IPS-11a (cell line): ENCODE measurements around the gene FAM3D.
"Not testable (repeated sequence)": the region's sequence is repeated elsewhere in the genome, so short reads cannot be mapped to it uniquely, and the experiment has no call there.

ENCODE experiments used
- H3K4me3 ChIP-seq: one replicate; pipeline ENCODE4 v1.5.1; 2013; ENCODE audit warnings: low read depth, low read length, control low read depth

FAM3D gene

DNA sequence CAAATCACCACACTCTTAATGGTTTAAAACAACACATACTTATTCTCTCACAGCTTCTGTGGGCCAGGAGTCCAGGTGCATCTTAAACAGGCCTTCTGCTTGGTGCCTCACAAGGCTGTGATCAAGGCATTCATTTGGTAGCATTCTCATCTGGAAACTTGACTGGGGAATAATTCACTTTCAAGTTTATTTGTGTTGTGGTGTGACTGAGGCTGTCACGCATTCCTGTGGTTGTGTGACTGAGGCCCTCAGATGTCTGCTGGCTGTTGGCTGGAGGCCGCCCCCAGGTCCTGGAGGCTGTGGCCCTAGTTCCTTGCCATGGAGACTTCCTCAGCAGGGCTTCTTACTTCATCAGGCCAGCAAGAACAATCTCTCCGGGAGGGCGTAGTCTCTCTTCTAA is 16.9 kb upstream of the FAM3D start:
- no peak overlapping the region for H3K4me3 ChIP-seq

DNA sequence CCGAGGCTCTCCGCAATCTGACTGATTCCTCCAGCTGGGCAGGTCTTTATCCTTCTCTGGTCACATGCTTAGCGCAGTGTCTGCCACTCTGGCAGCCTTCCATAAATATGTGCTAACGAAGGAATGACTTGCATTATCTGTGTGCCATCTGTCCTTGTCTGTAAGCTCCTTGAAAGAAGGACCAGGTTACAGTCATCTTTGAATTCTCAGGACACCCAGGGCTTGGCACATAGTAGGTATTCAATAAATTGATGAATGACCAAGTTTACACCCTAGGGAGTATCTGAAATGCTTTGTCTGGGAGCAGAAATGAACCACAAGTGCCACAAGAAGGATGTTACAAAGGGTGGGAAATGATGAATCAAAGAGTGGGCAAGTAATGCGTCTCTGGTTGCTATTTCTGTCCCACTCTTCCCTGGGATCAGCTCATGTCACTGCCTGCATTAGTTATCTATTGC is 16.5 kb upstream of the FAM3D start:
- no peak overlapping the region for H3K4me3 ChIP-seq

DNA sequence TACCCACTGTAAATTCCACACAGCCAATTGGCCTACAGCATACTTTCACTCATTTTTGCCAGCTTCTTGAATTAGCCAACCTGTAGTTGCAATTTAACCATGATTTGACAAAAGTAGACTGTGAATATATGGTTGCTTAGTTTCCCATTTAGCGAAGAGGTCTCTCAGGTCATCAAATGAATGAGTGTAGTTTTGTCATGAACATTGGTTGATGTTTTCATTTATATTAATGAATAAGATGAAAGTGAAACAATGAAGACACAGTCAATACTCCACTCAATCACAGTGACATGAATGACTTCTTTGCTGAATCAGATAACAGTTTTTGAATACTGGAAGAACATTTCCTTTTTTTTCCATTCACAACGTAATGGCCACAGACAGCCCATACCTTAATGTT is 15.3 kb upstream of the FAM3D start:
- H3K4me3 ChIP-seq = no peak overlapping the region

DNA sequence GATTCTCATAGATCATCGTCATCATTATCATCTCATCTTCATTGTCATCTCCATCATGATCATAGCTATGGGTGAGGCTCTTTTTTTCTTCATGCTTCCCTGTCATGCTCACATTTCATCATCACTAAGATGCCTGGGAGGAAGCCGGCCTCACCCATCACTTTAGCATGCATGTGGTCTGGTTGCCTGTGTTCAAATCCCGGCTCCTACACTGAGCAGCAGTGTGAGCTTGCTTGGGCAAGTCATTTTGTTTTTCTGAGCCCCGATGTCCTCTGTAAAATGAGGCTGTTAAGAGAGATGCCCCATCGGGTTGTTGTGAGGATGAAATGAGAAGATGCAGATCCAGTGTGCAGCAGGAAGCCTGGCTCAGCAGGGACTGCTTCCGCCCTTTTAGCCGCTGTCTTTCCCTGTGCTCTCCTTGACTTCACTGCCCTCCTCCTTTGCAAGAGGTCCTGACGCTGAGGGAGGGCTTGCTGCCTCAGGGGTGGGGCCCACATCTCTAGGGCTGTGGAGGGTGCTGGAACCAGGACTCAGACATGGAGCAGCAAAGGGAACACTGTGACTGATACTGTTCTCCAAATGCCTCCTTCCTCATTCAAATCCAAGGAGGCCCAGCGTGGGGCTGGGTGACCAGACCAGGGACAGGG is 14.4 kb upstream of the FAM3D start:
- no peak overlapping the region for H3K4me3 ChIP-seq

DNA sequence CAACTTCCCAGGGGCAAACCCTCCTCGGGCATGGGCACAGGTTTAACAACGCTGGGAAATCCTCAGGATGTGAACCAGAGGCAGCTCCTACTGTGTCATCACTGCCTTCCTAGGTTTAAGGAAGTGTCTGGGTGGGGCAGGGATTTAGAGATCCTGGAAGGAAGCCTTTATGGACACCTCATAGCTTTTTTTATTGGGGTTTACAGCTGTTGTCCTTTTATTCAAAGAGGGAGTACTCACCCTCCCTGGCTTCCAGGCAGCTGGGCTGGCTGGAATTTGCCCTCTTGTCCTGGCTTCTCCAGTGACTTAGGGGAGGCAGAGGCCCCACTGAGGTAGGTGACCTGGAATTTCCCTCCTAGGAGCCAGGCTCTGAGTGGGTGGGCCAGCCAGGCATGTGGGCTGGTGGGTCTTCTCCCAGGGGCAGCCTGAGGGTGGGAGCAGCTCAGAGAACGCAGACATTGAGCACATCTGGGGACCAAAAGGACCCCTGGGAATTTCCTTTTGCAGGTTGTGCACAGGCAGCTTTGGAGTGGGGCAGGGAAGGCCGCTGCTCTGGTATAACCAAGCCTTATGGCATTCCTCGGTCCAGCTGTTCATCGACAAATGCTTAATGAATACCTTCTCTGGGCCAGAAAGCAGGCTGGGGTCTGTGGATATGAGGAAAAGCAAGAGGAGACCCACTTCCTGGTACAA is 13.5 kb upstream of the FAM3D start:
- H3K4me3 ChIP-seq = no peak overlapping the region

DNA sequence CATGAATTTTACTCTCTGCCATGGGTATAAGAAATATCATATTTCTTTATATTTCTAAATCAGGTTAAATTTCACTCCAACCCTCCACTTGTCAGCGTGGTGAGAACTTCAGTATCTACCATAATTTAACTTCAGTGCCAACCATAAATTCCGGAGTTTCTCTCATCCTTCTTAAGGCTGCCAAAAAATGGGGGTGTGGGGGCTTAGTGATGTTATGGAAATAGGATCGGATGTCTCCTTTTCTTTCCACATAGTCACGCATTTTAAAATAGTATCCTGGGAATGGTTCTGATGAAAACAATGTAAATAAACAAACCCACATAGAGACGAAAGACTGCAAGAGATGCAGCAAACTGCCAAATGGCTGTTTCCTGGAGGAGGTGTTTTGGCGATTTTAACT is 12.9 kb upstream of the FAM3D start:
- no peak overlapping the region for H3K4me3 ChIP-seq

DNA sequence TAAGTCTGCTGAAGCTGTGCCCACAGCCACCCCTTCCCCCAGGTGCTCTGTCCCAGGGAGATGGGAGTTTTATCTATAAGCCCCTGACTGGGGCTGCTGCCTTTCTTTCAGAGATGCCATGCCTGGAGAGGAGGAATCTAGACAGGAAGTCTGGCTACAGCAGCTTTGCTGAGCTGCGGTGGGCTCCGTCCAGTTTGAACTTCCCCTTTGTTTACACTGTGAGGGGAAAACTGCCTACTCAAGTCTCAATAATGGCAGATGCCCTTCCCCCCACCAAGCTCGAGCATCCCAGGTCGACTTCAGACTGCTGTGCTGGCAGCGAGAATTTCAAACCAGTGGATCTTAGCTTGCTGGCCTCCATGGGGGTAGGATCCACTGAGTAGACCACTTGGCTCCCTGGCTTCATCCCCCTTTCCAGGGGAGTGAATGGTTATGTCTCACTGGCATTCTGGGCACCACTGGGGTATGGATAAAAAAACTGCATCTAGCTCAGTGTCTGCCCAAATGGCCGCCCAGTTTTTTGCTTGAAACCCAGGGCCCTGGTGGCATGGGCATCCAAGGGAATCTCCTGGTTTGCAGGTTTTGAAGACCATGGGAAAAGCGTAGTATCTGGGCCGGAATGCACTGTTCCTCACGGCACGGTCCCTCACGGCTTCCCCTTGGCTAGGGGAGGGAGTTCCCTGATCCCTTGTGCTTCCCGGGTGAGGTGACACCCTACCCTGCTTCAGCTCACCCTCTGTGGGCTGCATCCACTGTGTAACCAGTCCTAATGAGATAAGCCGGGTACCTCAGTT is 11.8 kb upstream of the FAM3D start:
- H3K4me3 ChIP-seq = not testable (repeated sequence)

DNA sequence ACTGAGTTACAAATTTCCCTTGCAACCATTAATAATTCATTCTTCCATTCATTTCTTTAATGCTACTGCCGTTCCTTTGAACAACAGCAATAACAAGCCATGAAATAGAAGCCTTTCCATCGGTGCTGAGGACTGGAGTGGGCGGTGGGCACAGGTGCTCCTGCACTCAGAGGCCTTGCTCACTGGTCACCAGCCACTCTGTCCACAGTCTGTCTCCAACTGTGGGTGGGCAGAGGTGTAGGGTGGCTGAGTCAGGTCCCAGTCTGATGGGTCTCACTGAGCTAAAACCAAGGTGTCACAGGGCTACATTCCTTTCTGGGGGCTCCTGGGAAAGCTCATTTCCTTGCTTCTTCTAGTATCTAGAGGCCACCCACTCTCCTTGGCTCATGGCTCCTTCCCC is 6.3 kb upstream of the FAM3D start:
- H3K4me3 ChIP-seq = no peak overlapping the region

DNA sequence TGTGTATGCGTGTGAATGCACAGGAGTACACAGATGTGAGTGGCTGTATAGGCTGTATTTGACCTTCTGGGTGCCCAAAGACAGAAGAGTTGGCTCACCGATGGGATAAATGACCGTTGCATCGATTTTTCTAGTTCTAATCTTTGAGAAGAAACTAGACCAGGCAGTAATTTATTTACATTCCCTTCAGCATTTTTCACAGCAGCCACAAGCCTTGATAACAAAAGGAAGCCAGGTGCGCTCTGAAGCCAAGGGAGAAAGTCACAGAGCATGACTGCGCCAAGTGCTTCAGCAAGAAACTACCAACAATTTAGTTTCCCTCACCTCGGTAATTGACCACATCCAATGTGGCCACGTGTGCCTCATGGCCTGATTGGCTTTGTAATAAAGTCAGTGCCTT is 5.9 kb upstream of the FAM3D start:
- no peak overlapping the region for H3K4me3 ChIP-seq

DNA sequence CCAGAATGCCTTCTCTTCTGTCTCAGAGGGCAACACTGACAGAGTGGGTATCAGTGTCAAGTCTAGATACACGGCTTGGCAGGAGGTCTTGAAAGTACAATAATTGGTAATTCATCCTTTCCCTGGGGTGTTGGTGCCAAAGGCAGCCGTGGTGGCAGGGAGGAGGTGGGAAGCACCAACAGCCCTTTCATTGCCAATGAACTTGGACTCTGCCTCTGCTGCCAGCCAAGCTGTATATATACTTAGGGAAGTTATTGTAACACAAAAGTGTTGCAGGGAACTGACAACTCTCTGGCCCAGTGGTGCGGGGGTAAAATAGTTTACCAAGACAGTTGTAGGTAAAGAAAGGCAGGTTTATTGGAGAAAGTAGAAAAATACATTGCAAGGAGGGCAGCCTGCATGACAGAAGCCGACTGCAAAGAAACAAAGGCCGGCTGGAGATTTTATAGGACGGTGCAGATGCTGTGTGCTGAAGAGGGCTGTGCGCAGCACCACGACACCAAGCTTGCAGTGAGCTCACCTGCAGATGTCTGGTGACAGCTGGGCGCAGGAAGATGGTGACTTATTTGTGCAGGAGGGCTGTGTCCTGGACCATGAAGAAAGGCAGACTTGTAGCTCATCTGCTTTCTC is 4.0 kb upstream of the FAM3D start:
- no peak overlapping the region for H3K4me3 ChIP-seq

DNA sequence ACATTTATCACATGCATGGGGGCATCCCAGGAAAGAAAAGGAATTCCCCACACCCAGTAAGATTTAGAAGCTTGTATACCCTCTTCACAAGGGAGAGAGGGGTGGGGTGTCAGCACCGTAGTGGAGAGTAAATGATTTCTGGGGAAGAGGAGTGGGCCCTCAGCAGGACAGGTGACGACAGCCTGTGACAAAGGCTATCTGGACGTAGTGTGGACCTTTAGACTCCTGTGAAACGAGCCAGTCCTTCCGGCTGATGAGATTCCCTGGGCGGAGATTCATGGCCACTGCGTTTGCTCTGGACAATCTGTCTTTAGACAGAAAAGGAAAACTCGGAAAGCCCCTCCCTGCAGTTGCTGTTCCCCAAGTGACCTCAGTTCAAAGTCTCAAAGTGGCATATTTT is 1.7 kb upstream of the FAM3D start:
- H3K4me3 ChIP-seq = no peak overlapping the region

DNA sequence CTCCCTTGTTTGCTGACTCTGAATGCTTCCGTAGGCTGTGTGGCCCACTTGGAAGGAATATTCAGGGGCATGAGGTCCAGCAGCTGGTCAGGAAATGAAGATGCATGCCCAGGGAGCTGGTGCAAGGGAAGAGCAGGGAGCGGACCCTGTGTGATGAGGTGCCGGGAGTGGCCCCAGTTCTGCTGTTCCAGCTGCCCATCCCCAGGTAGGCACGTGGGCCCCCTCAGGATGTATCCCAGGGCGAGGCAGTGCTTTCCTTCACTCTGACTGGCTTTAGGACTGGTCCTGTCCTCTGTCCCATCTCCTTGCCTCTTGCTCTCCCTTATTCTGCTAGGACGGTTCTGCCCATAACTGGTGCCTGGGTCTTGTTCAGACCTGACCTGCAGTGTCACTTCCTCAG is 1.1 kb upstream of the FAM3D start:
- H3K4me3 ChIP-seq = no peak overlapping the region

DNA sequence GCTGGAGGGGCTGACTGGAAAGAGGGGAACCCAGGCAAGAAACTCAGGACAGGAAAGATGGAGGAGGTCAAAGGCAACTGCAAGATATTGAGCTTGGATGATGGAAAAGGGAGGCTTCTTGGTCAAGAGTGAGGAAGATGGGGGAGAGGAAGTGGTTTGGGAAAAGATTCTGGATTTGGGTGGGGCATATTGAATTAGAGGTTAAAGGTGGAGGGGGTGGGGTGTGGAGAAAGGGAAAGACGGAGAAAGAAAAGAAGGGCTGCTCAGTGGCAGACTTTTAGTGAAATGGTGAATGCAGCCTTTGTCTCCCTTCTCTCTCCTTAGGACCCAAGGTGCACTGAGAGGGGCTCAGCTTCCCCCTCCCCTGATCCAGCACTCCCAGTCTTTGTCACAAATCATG is 655 bp upstream of the FAM3D start:
- H3K4me3 ChIP-seq = no peak overlapping the region

DNA sequence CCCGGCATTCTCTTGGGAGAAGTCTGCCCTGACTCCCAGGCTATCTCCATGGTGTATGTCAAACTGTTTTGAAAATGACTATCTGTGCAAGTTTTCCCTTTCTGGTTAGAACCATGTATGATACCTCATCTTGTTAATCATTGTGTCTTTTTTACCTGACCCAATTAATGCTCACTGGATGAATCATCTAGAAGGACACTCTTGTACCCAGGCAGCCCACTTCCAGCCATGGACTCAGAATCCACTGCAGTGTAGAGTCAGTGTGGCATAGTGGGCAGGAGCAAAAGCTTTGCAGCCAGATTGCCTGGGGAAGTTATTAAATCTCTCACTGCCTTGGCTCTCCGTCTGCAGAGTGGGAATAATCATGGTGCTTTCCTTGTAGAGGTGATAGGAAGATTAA is 1.2 kb downstream of the FAM3D start:
- H3K4me3 ChIP-seq = no peak overlapping the region

DNA sequence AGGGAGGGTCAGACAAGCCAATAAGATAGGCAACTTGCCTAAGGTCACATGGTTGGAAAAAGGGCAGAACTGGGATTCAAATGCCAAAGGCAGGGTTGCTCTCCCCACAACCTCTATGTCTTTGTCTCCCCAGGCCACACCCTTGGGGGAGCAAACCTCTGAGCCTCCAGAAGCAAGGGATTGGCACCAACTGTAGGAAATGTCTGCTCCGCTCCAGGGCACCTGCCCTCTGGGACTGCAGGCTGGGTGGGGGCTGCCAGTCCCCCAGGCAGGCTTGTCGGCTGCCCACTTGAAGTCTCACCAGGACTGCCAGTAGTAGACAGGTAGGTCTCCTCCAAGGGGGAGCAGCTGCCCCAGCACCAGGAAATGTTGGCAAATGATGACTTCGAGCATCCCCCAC is 2.0 kb downstream of the FAM3D start:
- no peak overlapping the region for H3K4me3 ChIP-seq

DNA sequence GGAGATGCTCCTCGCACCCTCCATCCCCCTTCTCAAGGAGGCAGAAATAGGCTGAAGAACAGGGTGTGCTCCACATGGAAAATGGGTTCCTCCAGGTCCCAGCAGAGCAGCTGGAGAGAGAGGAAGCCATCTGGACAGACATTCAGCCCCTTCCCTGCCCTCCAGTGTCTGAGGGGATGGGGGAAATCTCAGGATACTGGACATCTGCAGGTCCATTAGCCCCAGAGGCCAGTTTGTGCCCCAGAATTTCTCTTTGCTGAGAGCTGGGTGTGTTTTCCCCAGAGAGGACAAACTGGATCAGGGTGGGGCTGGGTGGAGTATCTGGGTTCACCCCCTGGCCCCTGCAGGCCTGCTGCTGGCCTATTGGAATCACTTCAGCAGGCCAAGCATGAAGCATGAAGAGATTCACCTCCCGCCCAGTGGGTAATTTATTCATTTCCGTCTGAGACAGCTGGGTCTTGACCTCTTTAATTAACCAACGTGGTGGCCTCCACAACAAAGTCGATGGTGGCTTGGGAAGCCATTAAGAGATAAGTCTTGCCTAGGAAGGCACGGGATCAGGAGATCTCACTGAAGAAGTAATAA is 4.6 kb downstream of the FAM3D start:
- no peak overlapping the region for H3K4me3 ChIP-seq

DNA sequence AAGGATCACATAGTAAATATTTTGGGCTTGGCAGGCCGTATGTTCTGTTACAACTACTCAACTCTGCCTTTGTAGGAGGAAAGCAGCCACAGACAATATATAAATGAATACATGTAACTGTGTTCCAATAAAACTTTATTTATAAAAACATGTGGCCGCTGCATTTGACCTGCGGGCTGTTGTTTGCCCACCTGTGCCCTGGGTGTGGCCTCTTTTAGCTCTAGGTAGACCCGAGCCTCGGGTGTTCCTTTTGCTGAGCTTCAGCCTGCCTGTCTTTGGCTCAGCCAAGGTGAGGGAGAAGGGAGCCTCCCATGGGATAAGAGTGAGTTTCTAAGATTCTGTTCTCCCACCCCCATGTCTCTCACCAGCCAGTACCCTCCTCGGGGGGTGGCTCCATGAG is 5.6 kb downstream of the FAM3D start:
- H3K4me3 ChIP-seq = no peak overlapping the region

DNA sequence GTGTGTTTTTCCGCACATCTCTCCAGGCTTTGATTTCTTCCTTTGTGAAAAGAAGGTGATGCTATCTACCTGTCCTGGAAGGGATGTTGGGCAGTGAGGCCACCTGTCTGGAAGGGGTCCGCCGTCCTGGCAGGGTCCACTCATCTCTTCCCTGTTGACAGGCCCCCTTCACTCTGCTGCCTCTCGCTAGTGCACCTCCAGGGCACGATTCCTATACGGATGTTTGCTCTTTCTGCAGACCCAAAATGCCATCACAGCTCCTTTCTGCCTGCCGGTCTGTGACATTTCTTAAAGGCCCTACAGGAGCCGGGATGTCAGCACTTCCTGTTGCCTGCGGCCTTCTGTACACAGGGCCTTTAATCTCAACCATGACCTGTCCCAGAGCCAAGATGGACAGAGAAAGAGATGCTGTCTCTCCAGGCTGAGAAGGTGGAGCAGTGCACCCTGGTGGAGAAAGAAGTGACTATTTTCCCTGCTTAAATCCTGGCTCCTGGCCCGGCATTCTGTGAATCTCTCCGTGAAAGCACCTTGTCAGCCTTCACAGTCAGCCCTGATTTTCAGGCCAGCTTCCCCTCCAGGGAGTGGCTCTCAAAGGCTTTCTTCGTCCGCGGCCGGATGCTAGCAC is 7.4 kb downstream of the FAM3D start:
- H3K4me3 ChIP-seq = no peak overlapping the region

DNA sequence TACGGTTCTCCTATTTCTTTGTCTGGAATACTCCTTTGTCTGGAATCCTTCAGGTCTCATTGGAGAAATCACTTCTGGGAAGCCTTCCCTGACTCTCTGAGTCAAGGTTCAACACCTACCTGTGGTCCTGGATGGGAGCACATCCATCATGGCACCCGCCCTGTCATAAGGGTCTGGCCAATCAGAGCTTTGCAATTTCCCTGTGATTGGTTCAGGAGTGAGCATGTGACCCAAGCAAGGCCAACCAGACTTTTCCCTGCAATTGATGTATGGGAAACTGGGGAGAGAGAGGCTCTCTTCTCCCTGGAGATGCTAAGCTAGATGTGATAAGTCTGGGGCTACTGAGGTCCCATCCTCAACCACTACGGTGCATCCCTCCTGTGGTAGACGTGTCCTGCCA is 8.1 kb downstream of the FAM3D start:
- no peak overlapping the region for H3K4me3 ChIP-seq

DNA sequence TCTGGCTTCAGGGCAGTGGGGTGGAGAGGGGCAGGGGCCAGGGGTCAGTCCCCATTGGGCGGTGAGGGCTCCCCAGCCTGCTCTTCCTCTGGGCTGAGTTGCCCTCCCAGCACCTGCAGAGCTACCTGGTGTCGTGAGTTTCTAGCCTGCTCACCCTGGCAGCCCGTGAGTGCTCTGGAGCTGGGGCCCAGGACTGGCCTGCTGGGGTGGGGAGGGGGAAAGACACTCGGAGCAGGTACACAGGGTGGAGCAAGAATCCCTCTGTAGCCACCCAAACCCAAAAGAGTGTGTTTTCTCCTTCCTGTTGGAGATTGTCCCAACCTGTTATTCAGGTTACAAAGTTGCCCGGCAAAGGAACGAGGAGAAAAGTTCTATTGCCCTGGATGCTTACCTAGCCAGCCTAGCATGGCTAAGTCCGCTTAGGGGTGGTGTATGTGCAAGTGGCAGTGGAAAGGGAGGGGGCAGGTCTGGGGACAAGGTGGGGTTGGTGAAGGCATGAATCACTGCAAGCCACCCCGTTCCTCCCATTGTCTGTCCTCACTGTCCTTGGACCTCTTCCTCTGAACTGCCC is 8.9 kb downstream of the FAM3D start:
- H3K4me3 ChIP-seq = no peak overlapping the region
